HepG2 (cell line): ENCODE results near the gene COPS6. TPM values are rescaled to one million over a fixed set of nuclear protein-coding genes. Genes with fewer than 3 reads are reported as not detected.

Source experiments
- ATAC-seq: fragments of 200-7000 bp; cut with Tn5 transposase; 3 replicates; pipeline ENCODE4 v1.9.1; 2020; ENCODE audit warnings: mild to moderate bottlenecking, moderate library complexity
- BruUV-seq: library from RNA; stranded (reverse); fragments of 400-500 nt; replicated peaks from 2 replicates; lab custom pipeline; 2021; lab: Mats Ljungman, UMichigan
- CTCF ChIA-PET: fragments of 300-600 bp; formaldehyde crosslinking; extraction: SDS; loops from one replicate; lab custom pipeline; 2021; ENCODE audit warnings: low total read pairs, inconsistent platforms, low intra/inter-chr PET ratio; lab: Yijun Ruan, JAX
- POLR2A ChIA-PET: fragments of 350-600 bp; sonication (Branson Sonifier 250); formaldehyde crosslinking; loops from one replicate; lab custom pipeline; 2020; ENCODE audit warnings: antibody characterized with exemption, inconsistent platforms; lab: Yijun Ruan, JAX
- DNase-seq: peaks from one replicate; pipeline ENCODE4 v3.0.0-alpha.2; 2015; ENCODE audit warnings: low spot score
- FAIRE-seq: peaks from 3 replicates; lab custom pipeline; 2011; peaks lifted over from hg19 to GRCh38; lab: Jason Lieb, UNC
- H2AFZ ChIP-seq: one replicate; pipeline ENCODE4 v1.6.1; 2011; ENCODE audit warnings: low read length, inconsistent platforms
- H3K27ac ChIP-seq: fragments of 300-600 bp; 3 replicates; pipeline ENCODE4 v1.8.0; 2011; ENCODE audit warnings: mixed run types, mild to moderate bottlenecking, mixed read lengths, low read length, inconsistent platforms; ENCODE audit not compliant: insufficient read depth; ENCODE audit errors: extremely low read length
- H3K27me3 ChIP-seq, 2 experiments: fragments of 200-600 bp in 1 of 2; 2 replicates in 1 of 2; 3 replicates in 1 of 2; pipeline versions ENCODE4 v1.6.0 to v1.8.0; 2011; ENCODE audit warnings: low read length in 2 of 2, mild to moderate bottlenecking in 2 of 2, moderate library complexity in 2 of 2, inconsistent platforms in 1 of 2; ENCODE audit not compliant: insufficient read depth in 2 of 2, control insufficient read depth in 1 of 2
- H3K36me3 ChIP-seq, 2 experiments: fragments of 200-600 bp in 1 of 2; replicated peaks in 1 of 2; 2 replicates in 1 of 2; 3 replicates in 1 of 2; pipeline versions ENCODE4 v1.5.1 to v1.8.0; 2011; ENCODE audit warnings: low read length in 2 of 2, inconsistent platforms in 1 of 2; ENCODE audit not compliant: insufficient read depth in 2 of 2, control insufficient read depth in 1 of 2
- H3K4me1 ChIP-seq: 2 replicates; pipeline ENCODE4 v1.5.1; 2012; ENCODE audit warnings: low read length, inconsistent platforms; ENCODE audit not compliant: insufficient read depth
- H3K4me2 ChIP-seq: 2 replicates; pipeline ENCODE4 v1.6.0; 2011; ENCODE audit warnings: low read depth, low read length, inconsistent platforms
- H3K4me3 ChIP-seq, 3 experiments: fragments of 200-600 bp in 1 of 3; sonication (generic), shearing (Covaris generic) in 1 of 3; replicated peaks in 1 of 3; 2 replicates each; pipeline ENCODE4 v1.5.1; 2011 to 2016; ENCODE audit warnings: low read length in 3 of 3, inconsistent platforms in 2 of 3, low read depth in 2 of 3, mild to moderate bottlenecking in 2 of 3, control low read depth in 1 of 3, mixed read lengths in 1 of 3; ENCODE audit not compliant: insufficient read depth in 1 of 3
- H3K79me2 ChIP-seq: one replicate; pipeline ENCODE4 v1.6.1; 2011; ENCODE audit warnings: low read length, inconsistent platforms; ENCODE audit not compliant: insufficient read depth
- H3K9ac ChIP-seq: 2 replicates; pipeline ENCODE4 v1.6.0; 2011; ENCODE audit warnings: mild to moderate bottlenecking, low read depth, low read length, inconsistent platforms; ENCODE audit not compliant: insufficient read depth
- H3K9me3 ChIP-seq: 2 replicates; pipeline ENCODE4 v1.5.1; 2012; ENCODE audit warnings: mild to moderate bottlenecking, low read length
- H4K20me1 ChIP-seq: 2 replicates; pipeline ENCODE4 v1.6.0; 2011; ENCODE audit warnings: inconsistent platforms, mild to moderate bottlenecking, low read length, moderate library complexity; ENCODE audit not compliant: insufficient read depth
- ARNT ChIP-seq: fragments of 450-650 bp; IDR thresholded peaks from 2 replicates; pipeline ENCODE4 v1.6.1; 2017
- FOXA3 ChIP-seq: IDR thresholded peaks from 2 replicates; pipeline ENCODE4 v1.6.1; 2016; ENCODE audit warnings: missing genetic modification reagents, missing compliant biosample characterization
- MYNN ChIP-seq: sonication (generic); formaldehyde crosslinking; IDR thresholded peaks from 2 replicates; pipeline ENCODE4 v1.4.0; 2020; ENCODE audit warnings: mild to moderate bottlenecking, low read depth, missing genetic modification reagents
- PATZ1 ChIP-seq: sonication (generic); formaldehyde crosslinking; IDR thresholded peaks from 2 replicates; pipeline ENCODE4 v1.4.0; 2020; ENCODE audit warnings: missing genetic modification reagents
- PTBP1 ChIP-seq: fragments of 200-400 bp; formaldehyde crosslinking; IDR thresholded peaks from 2 replicates; pipeline ENCODE4 v1.6.1; 2018; ENCODE audit warnings: low read length, low read depth; ENCODE audit not compliant: poor library complexity, severe bottlenecking
- SMAD1 ChIP-seq: sonication (generic); formaldehyde crosslinking; IDR thresholded peaks from 2 replicates; pipeline ENCODE4 v1.4.0; 2020; ENCODE audit warnings: missing genetic modification reagents, low read depth, mild to moderate bottlenecking, borderline replicate concordance
- SNRNP70 ChIP-seq: fragments of 200-400 bp; formaldehyde crosslinking; IDR thresholded peaks from 2 replicates; pipeline ENCODE4 v1.6.1; 2017; ENCODE audit warnings: mild to moderate bottlenecking, low read depth, low read length, moderate library complexity
- SP2 ChIP-seq: sonication (generic); formaldehyde crosslinking; IDR thresholded peaks from 2 replicates; pipeline ENCODE4 v1.5.1; 2020; ENCODE audit warnings: mild to moderate bottlenecking, missing genetic modification reagents
- SRSF1 ChIP-seq: fragments of 200-400 bp; formaldehyde crosslinking; optimal IDR thresholded peaks from 2 replicates; pipeline ENCODE3; 2017; ENCODE audit warnings: mild to moderate bottlenecking, low read depth, low read length, moderate library complexity
- TAF1 ChIP-seq: sonication (generic); formaldehyde crosslinking; IDR thresholded peaks from 2 replicates; pipeline ENCODE4 v1.4.0; 2020; ENCODE audit warnings: missing genetic modification reagents
- ZBTB2 ChIP-seq: sonication (generic); formaldehyde crosslinking; IDR thresholded peaks from 2 replicates; pipeline ENCODE4 v1.8.0; 2022; ENCODE audit warnings: low read depth, missing genetic modification reagents
- ZNF256 ChIP-seq: sonication (generic); formaldehyde crosslinking; conservative IDR thresholded peaks from 2 replicates; pipeline ENCODE4 v1.4.0; 2020; ENCODE audit warnings: missing genetic modification reagents
- ZNF547 ChIP-seq: sonication (generic); formaldehyde crosslinking; IDR thresholded peaks from 2 replicates; pipeline ENCODE4 v1.5.1; 2020; ENCODE audit warnings: mild to moderate bottlenecking, missing genetic modification reagents
- ZNF589 ChIP-seq: sonication (generic); formaldehyde crosslinking; conservative IDR thresholded peaks from 2 replicates; pipeline ENCODE4 v1.8.0; 2022; ENCODE audit warnings: mild to moderate bottlenecking, moderate library complexity, missing genetic modification reagents
- ZNF777 ChIP-seq: sonication (generic); formaldehyde crosslinking; IDR thresholded peaks from 2 replicates; pipeline ENCODE4 v1.4.0; 2020; ENCODE audit warnings: missing genetic modification reagents
- WGBS: methylation state at CpG from one replicate; pipeline ENCODE4 v1.1.6; 2017; ENCODE audit warnings: low lambda C conversion rate; 5-methylcytosine and 5-hydroxymethylcytosine counted together
- in situ Hi-C: cut with HindIII; loops from 2 replicates; pipeline ENCODE4 v1.10.0; 2017; ENCODE audit warnings: low pct_unique_long_range_greater_than_20kb; ENCODE audit not compliant: extremely low pct_ligation_motif_present
- intact Hi-C: fragments of 100-400 bp; cut with micrococcal nuclease; formaldehyde crosslinking; loops from one replicate; pipeline ENCODE4 v1.10.0; 2022; ENCODE audit not compliant: unreplicated experiment
- polyA plus RNA-seq, 8 experiments: library from polyadenylated mRNA; depleted of rRNA in 3 of 8; stranded (reverse) in 7 of 8; unstranded in 1 of 8; fragments of >200 nt; fragmentation: Illumina TruSeq in 4 of 8; extraction: Trizol in 4 of 8; gene quantifications; 2 replicates each; pipeline versions ENCODE4 v1.2.1 to v1.2.3, GENCODE V29; 2011 to 2016; ENCODE audit warnings: low read depth in 4 of 8, missing spikeins in 1 of 8, mixed read lengths in 1 of 8; ENCODE audit not compliant: insufficient read depth in 1 of 8
- total RNA-seq, 5 experiments: library from RNA; depleted of rRNA; stranded (reverse); fragments of >200 nt; fragmentation: Illumina TruSeq; extraction: Trizol; gene quantifications; 2 replicates each; pipeline ENCODE4 v1.2.3, GENCODE V29; 2016; ENCODE audit warnings: low read depth in 1 of 5
- TF ChIP-seq, protein P1 (sequence below): IDR thresholded peaks from 2 replicates; pipeline ENCODE4 v1.4.0; 2020; ENCODE audit warnings: mild to moderate bottlenecking, missing genetic modification reagents

Gene COPS6
- total and polyA plus RNA-seq, 2 of the 13 experiments (the other 11 are each of a cell fraction or from before 2014, with no cell fraction given), result 33.4 to 117 TPM

GRCh38 chr7:100082978-100083377 is 5.8 kb upstream of the COPS6 start:
- no peaks in the 10 kb centered on the region; a peak in 1 of 5 replicates for H3K27me3 ChIP-seq
- H2AFZ ChIP-seq, result no peak overlapping the region
- no peak for FAIRE-seq
- in situ Hi-C loops, result no loop called here
- H3K4me3 ChIP-seq, result no peak overlapping the region
- peaks cover 0 to 5% of the 10 kb centered on the region in 2 experiments; a peak in 3 of 5 replicates for H3K36me3 ChIP-seq
- whole genome bisulfite sequencing, result 56% methylated on average over 4 of the region's 4 CpGs
- H3K9me3 ChIP-seq, result no peaks in the 10 kb centered on the region
- POLR2A ChIA-PET, result interaction anchor here (0.6 to 2.1 kb wide), 6 partner anchors 13 to 107 kb away, joined by 3 to 8 read pairs (median 4); partner anchors contain the start of genes AP4M1, AZGP1 and MCM7
- H3K79me2 ChIP-seq, result peaks cover 36% of the 10 kb centered on the region
- peak overlapping the region; percentile 68 for H3K27ac ChIP-seq
- H4K20me1 ChIP-seq, result peaks cover 17% of the 10 kb centered on the region
- no peak for ATAC-seq
- intact Hi-C loops, result loop anchor here (5.0 kb wide), 1 partner anchor 44 kb away; the partner anchor contains the start of gene MBLAC1
- H3K4me2 ChIP-seq, result peak overlapping the region; percentile 65
- CTCF ChIA-PET, result no interaction called here
- TF ChIP-seq SRSF1 (no peak), PATZ1 (no peak), ZNF589 (CRISPR knock-in tag) (no peak), ZNF256 (CRISPR knock-in tag) (no peak), PTBP1 (no peak), SNRNP70 (no peak), ZBTB2 (CRISPR knock-in tag) (no peak), SMAD1 (CRISPR knock-in tag) (no peak), ARNT (no peak), TAF1 (CRISPR knock-in tag) (no peak), FOXA3 (CRISPR knock-in tag) (no peak), MYNN (CRISPR knock-in tag) (no peak), ZNF777 (no peak), SP2 (CRISPR knock-in tag) (no peak), ZNF547 (CRISPR knock-in tag) (no peak)
- TF ChIP-seq, protein P1, sequence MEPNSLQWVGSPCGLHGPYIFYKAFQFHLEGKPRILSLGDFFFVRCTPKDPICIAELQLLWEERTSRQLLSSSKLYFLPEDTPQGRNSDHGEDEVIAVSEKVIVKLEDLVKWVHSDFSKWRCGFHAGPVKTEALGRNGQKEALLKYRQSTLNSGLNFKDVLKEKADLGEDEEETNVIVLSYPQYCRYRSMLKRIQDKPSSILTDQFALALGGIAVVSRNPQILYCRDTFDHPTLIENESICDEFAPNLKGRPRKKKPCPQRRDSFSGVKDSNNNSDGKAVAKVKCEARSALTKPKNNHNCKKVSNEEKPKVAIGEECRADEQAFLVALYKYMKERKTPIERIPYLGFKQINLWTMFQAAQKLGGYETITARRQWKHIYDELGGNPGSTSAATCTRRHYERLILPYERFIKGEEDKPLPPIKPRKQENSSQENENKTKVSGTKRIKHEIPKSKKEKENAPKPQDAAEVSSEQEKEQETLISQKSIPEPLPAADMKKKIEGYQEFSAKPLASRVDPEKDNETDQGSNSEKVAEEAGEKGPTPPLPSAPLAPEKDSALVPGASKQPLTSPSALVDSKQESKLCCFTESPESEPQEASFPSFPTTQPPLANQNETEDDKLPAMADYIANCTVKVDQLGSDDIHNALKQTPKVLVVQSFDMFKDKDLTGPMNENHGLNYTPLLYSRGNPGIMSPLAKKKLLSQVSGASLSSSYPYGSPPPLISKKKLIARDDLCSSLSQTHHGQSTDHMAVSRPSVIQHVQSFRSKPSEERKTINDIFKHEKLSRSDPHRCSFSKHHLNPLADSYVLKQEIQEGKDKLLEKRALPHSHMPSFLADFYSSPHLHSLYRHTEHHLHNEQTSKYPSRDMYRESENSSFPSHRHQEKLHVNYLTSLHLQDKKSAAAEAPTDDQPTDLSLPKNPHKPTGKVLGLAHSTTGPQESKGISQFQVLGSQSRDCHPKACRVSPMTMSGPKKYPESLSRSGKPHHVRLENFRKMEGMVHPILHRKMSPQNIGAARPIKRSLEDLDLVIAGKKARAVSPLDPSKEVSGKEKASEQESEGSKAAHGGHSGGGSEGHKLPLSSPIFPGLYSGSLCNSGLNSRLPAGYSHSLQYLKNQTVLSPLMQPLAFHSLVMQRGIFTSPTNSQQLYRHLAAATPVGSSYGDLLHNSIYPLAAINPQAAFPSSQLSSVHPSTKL, result no peak
- DNase-seq, result no peak
- peak overlapping the region; percentile 24; the same call in 1 of the 2 replicates for H3K9ac ChIP-seq
- H3K4me1 ChIP-seq, result peaks cover 32% of the 10 kb centered on the region
- no TSS peak for BruUV-seq
